IPS DF 19.7 (cell line): ENCODE results near the gene BCORL1.

Experiments
- DNase-seq: peaks from one replicate; pipeline ENCODE4 v3.0.0-alpha.2; 2013; ENCODE audit warnings: low read depth, low spot score

Gene BCORL1

DNA sequence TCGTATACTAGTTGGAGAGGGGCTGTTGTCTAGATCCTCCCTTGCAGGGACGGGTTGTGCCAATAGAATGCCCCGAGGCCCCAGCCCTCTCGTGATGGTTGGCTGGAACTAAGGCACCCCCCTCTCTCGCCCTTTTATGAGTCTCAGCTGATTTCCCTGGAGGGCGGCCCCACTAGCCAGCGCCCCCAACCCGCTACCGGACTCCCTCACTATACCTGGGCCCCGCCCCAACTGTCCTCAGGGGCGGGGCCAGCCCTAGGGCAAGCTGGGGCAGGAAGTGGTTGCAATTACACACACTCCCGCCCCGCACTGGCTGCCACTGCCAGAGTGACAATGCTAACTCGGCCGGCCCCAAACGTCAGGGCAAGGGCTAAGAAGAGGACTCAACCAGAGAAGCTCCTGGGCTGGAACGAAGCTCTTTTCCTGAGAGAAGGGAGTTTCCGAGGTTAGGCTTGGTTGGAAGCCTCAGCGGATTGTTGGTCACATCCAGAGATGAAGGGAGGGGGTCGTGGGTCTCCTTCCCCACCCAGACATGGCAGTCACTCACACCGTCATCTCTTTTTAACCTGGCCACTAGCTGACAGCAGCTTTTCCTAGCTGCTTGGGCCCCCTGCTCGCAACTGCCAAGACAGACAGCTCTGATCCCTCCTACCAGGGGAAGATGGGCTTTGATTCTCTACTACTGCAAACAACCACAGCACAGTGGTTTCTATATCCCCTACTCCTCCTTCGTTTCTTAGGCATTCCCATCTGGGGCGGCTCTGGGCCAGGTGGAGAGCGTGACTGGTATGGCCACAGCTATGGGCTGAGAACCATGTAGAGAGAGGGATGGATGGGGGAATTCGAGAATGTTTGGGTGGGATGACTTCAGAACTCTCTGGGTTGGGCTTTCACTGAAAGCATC is 21.0 kb upstream of the BCORL1 start:
- DNase-seq = no peak

GRCh38 chrX:129963729-129964128 is 18.7 kb upstream of the BCORL1 start:
- no peak for DNase-seq

DNA sequence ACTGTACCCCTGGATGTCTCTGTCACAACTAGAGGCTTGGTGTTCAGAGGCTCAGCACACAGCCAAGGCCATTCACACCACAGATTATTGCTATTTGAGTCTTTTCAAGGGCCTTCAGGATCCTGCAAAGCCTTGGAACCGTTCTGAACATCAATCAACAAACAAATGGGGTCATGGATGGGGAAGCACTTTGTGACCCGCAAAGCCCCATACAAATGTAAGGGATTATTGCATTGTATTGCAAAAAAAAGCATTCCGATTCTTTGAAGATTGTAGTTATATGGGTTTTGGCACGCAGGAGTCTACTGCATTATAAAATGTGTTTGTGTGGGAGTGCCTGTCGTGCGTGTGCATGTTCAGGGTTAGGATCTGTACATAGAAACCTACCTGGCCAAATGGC is 17.3 kb upstream of the BCORL1 start:
- DNase-seq = no peak

- no peak for DNase-seq
Measured at GRCh38 chrX:129968968-129969367, 13.5 kb upstream of the BCORL1 start.

DNA sequence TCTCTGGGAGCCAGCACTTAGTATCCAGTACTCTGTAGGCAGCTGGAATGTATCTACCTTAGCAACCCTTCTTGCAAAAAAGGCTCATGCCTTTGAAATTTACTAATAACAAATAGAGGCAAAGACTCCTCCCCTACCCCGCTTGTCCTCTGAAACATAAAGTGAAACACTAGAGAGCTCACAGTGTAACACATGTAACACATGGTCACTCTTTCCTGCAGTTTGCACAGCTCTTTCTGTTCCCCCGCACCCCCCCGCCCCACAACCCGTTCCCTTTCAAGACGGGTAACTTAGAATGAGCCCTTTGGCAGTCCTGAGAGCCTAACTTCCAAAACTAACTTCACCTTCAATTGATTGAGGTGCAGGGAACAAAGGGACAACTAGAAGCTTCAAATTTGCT is 6.0 kb upstream of the BCORL1 start:
- no peak for DNase-seq

DNA sequence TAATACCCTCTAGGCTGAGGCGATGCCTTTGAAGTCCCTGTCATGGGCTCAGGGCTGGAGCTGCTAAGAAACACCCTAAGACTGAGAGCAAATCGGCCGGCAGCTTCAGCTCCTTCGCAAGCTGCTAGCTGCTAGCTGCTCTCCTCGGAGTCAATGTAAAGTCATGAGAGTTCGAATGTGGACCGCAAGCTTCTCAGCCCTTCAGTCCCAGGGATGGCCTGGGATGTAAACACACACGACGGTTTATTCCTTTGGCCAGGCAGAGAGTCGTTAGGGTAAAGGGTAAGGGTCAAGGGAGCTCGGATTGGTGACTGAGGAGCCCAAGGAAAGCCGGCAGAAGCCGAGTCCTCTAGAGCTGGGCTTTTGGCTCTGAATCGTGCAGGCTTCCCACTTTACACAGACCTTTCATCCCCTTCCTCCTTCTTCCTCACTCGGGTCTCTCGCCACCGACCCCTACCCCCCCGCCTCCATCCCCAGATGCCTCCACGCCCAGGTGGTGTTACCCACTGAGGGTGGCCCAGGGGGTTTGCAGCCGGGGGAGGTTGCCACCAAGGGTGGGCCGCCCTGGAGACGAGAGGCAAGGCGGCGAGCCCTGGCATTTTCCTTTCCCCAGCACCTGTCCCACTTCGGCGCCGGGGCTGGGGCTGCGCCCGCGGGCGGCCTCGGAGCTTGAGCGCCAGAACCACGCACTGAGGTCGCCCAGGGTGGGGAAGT is 3.1 kb upstream of the BCORL1 start:
- DNase-seq = no peak

DNA sequence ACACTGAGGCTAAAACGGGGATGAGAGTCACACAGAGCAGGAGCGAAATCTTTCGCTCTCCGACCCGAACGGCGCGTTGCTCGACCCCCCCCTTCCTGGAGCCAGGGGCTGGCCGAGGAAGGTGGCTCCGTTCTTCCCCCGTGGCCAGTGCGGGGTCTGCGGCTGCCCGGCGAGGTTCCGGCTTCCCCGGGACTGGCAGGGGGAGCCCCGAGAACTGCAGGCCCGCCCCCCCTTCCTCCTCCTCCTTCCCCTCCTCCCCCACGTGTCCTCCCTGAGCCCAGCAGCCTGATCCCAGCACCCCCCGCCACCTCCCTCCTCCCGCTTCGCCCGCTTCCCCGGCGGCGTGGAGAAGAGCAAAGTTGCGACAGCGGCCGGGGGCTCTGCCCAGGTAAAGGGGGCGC is 2.4 kb upstream of the BCORL1 start:
- no peak for DNase-seq

DNA sequence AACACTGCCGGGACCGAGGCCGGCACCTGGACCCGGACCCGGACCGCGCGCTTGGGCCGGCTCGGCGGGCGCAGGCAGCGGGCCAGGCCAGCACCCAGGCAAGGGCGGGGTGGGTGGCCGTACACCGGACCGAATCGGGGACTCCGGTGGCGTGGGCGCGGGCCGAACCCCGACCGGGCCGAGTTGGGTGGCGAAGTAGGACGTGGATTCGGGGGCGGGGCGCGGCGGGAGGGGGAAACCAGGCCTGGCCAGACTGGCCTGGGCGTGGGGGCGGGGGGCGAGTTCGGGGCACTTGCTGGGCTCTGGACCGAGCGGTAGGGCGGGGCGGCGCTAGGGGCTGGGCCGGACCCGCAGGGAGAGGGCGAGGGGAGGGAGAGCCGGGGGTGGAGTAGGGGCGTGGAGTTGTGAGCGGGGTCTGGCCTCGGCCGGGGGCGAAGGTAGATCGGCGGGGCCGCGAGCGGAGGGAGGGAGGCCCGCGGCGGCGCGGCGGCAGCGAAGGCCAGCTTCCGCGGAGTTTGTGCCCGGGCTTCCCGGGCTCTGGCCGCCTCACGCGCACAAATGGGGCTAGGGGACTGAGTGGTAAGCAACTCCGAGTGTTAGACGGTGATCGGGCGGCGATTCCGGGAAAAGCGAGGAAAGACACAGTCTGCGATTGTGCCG is 1.8 kb upstream of the BCORL1 start:
- no peak for DNase-seq

DNA sequence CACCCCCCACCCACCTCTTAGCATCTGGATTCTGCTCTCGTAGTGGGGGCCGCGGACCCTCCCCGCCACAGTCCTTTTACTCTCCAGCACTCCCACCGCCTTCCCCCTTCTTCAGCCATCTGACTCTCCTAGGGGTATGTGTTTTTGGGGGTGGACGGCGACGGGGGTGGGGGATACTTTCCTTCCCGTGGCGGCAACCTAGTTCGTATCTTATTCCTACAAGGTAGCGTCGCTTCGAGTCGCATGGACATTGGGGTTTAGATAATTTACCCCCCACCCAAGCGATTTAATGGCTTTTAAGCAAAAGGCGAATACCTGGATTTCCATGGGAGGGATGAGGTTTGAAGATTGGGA is 1.3 kb upstream of the BCORL1 start:
- no peak for DNase-seq

- DNase-seq = no peak
Measured at GRCh38 chrX:129981752-129982299, 609 bp upstream of the BCORL1 start.

GRCh38 chrX:129983575-129984110 is 1.2 kb downstream of the BCORL1 start:
- no peak for DNase-seq

GRCh38 chrX:129984111-129984958 is 1.9 kb downstream of the BCORL1 start:
- no peak for DNase-seq

- DNase-seq = no peak
Measured at GRCh38 chrX:129987871-129988270, 5.4 kb downstream of the BCORL1 start.

DNA sequence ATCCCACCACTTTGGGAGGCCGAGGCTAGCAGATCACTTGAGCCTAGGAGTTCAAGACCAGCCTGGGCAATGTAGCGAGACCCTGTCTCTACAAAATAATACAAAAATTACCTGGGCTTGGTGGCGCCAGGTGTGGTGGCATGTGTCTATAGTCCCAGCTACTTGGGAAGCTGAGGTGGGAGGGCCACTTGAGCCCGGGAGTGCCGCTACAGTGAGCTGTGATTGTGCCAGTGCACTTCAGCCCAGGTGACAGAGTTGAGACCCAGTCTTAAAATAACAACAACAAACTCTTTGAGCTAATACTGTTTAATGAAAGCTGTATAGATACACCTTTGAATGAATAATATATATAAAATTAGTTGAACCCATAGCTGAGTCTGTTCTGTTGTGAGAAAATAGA is 9.7 kb downstream of the BCORL1 start:
- no peak for DNase-seq

DNA sequence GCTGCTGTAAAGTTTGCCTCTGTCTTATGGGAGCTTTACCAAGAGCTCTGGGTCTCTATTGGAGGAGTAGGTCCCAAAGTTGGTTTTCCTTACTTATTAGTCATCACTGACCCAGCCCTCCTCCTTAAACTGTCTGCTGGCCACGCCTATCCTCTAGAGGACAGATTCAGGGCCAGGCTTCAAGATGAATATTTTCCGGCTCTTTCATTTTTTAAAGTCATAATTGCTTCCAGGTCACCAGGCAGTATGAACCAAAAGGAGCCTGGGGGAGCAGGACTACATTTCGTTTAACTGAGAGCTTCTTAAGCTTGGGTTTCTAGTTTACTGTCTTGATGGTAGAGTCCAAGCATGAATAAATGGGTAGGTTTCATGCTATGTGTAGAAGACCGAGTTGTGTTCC is 13.7 kb downstream of the BCORL1 start:
- no peak for DNase-seq

- DNase-seq = no peak
Measured at GRCh38 chrX:129997086-129997485, 14.7 kb downstream of the BCORL1 start.

DNA sequence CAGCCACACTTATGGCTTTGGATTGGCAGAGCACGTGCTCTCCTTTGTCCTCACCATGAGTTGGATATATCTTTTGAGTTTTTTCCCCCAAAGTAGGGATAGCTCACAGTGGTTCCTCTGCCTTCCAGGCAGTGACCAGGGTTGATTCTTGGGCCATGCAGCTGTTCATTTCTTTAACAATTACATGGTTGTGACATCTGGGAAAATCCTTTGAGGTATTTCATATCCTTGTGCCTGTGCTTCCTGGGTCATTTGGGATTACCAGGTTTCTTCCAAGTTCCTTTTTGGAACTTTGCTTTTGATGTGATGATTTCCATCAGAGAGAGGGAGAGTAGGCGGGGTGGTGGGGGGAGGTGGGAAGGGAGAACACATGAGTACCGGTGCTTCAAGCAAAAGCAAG is 15.6 kb downstream of the BCORL1 start:
- DNase-seq = no peak

- DNase-seq = no peak
Measured at GRCh38 chrX:130001893-130002292, 19.5 kb downstream of the BCORL1 start.

GRCh38 chrX:130002541-130002940 is 20.1 kb downstream of the BCORL1 start:
- DNase-seq = no peak

DNA sequence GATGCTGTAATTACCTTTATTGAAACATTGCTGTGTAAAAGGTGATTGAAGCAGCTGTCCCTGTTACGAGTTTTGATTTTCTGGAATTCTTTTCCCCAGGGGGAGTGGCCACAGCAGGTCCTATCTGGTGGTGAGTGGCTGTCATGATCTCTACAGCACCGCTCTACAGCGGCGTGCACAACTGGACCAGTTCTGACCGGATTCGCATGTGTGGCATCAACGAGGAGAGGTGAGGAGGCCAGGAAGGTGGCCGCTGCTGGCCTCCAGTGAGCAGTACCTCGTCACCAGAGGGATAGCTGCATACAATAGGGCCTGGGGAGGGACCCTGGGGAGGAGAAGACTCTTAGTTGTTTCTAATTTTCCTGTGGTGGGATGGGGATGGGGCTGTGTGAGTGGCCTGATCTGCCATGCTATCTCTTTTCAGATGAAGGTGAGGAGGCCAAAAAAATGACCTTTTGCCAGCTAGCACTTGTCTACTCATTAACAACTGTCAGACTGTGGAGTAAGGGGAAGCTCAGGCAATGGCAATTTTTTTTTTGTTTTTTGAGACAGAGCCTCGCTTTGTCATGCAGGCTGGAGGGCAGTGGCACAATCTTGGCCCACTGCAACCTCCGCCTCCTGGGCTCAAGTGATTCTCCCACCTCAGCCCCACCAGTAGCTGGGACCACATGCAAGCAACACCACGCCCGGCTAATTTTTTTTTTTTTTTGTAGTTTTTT is 22.8 kb downstream of the BCORL1 start:
- no peak for DNase-seq
